NT2/D1 (cell line): ENCODE measurements around the gene CGNL1.

Source experiments
- DNase-seq: peaks from one replicate; pipeline ENCODE4 v3.0.0-alpha.2; 2011; ENCODE audit warnings: low read depth, low spot score
- H3K27me3 ChIP-seq: 2 replicates; pipeline ENCODE4 v1.6.0; 2011; ENCODE audit warnings: mild to moderate bottlenecking; ENCODE audit not compliant: insufficient read length, insufficient read depth
- H3K36me3 ChIP-seq: 2 replicates; pipeline ENCODE4 v1.6.1; 2011; ENCODE audit warnings: mild to moderate bottlenecking, low read length, mixed read lengths; ENCODE audit not compliant: insufficient read depth, insufficient read length
- H3K4me1 ChIP-seq: 2 replicates; pipeline ENCODE4 v1.5.1; 2011; ENCODE audit not compliant: insufficient read depth, insufficient read length
- H3K4me3 ChIP-seq: 2 replicates; pipeline ENCODE4 v1.5.1; 2011; ENCODE audit warnings: low read depth; ENCODE audit not compliant: insufficient read length
- H3K9ac ChIP-seq: 2 replicates; pipeline ENCODE4 v1.6.0; 2011; ENCODE audit warnings: low read depth; ENCODE audit not compliant: insufficient read length
- H3K9me3 ChIP-seq: 2 replicates; pipeline ENCODE4 v1.5.1; 2011; ENCODE audit warnings: mild to moderate bottlenecking, low read length; ENCODE audit not compliant: insufficient read depth
- SUZ12 ChIP-seq: IDR thresholded peaks from 2 replicates; pipeline ENCODE4 v1.6.1; 2011; ENCODE audit not compliant: insufficient read length, insufficient read depth; ENCODE audit errors: extremely low read depth
- YY1 ChIP-seq: IDR thresholded peaks from 2 replicates; pipeline ENCODE4 v1.6.1; 2011; ENCODE audit not compliant: insufficient read length, insufficient read depth
- ZNF274 ChIP-seq: IDR thresholded peaks from 2 replicates; pipeline ENCODE4 v1.6.1; 2011; ENCODE audit warnings: mild to moderate bottlenecking, low read depth, low read length

CGNL1 gene

DNA sequence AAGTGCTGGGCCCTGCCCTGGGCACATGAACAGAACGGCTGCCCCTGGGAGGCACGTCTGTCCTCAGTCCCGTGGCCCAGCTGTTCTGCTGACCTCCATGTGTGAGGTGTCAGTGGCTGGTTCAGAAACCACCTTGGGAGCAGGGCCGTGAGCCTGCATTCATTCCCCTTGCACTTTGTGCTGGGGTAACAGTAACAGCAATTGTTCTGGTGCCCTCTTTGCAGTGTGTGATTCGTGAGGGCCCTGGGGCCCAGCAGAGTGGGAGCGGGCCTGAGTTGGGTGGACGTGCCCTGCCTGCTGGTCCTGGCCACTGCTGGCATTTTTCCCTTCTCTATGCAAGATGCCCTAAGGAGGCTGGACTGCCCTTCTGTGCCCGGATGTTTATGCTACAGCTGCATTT, 165.0 kb downstream of the CGNL1 start:
- H3K27me3 ChIP-seq = no peaks in the 10 kb centered on the region
- peaks cover 56% of the 10 kb centered on the region for H3K36me3 ChIP-seq
- peaks cover 12% of the 10 kb centered on the region for H3K4me1 ChIP-seq
- peaks cover 12% of the 10 kb centered on the region; the same call in 1 of the 2 replicates for H3K9me3 ChIP-seq
- TF ChIP-seq SUZ12 = no peak
- no peak for TF ChIP-seq YY1
- no peak for TF ChIP-seq ZNF274
- no peak overlapping the region for H3K4me3 ChIP-seq
- no peak for DNase-seq
- H3K9ac ChIP-seq = no peak overlapping the region

DNA sequence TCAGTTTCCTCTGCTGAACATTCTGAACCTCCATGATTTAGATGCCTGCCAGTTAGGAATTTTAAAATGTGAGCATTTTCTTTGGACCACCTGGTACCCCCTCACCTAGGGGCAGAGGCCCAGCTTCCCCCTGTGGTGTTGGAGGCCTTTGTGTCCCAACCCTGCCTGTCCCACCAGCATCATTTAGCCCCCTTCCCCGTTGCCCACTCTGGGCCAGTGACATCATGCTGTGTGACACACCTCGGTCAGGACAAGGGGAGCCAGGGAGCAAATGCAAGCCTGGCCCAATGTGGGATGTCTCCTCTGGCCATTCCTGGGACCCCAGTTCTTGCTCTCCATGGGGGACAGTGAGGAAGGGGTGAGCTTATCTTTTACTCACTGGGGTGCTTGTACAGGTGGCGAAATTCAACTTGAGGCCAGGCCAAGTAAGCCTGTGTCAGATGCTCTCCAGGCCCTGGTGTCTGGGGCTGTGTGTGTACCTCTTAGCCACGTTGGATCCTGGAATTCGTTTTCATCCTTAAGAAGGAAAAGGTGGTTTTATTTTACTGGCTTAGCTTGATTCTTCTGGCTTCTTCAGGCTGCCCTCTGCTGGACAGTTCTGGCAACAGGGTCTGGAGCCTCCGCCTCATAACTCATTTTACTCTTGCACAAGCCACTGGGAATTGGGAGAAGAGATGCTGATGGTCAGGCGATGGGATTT, 165.7 kb downstream of the CGNL1 start:
- H3K36me3 ChIP-seq = peaks cover 61% of the 10 kb centered on the region
- no peaks in the 10 kb centered on the region for H3K27me3 ChIP-seq
- peaks cover 12% of the 10 kb centered on the region; the same call in 1 of the 2 replicates for H3K9me3 ChIP-seq
- peaks cover 7% of the 10 kb centered on the region for H3K4me1 ChIP-seq
- no peak overlapping the region for H3K4me3 ChIP-seq
- no peak overlapping the region for H3K9ac ChIP-seq
- TF ChIP-seq YY1 (no peak), ZNF274 (no peak), SUZ12 (no peak)
- no peak for DNase-seq

DNA sequence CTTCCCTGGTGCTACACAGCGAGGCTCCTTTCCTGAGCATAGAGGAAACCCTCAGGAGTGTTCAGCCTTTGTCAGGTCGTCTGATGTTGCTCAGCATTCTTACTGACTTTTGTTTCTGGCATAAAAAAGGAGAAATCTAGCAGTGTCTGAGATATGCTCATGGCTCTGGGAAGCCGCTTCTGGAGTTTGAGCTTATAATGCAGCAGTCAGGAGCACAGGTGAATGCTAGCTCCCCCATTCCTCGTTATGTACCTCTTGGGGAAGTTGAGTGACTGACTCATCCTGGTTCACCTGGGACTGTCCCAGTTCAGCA, 166.2 kb downstream of the CGNL1 start:
- TF ChIP-seq YY1 (no peak), ZNF274 (no peak)
- H3K9me3 ChIP-seq = peaks cover 12% of the 10 kb centered on the region; the same call in 1 of the 2 replicates
- DNase-seq = no peak

DNA sequence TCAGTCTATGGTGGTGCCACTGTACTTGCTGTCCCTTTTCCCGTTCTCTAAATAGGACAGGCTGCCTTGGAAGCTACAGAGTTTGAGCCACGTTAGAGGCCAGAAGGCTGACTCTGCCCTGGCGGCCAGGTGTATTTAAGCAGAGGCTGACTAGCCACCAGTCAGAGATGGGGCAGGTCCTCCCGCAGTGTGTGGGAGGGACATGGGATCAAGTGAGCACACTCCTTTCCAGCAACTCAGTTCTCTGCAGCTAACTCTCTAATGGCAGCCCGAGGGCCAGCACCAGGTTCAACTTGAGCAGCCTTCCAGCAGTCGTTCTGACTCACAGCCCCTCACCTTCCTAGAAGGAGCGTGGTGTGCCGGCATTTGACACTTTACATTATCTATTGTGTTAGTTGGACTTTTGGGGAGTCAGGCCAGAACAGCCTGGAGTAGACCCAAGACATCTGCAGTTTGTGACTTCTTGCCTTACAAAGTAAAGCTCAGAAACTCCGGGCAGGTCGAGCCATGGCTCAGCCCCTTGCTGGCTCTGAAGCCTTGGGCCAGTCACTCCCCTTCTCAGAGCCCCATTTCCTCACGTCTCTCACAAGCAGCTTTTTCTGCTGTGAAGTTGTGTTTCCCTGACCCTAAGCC, 168.7 kb downstream of the CGNL1 start:
- Histone ChIP-seq H3K9ac (no peak overlapping the region), H3K27me3 (no peaks in the 10 kb centered on the region), H3K4me1 (peaks cover 7% of the 10 kb centered on the region), H3K4me3 (no peak overlapping the region), H3K9me3 (peaks cover 6% of the 10 kb centered on the region; the same call in 1 of the 2 replicates), H3K36me3 (peaks cover 81% of the 10 kb centered on the region)
- DNase-seq = no peak
- TF ChIP-seq SUZ12 = no peak
- TF ChIP-seq YY1 = no peak
- no peak for TF ChIP-seq ZNF274

More for the DNA sequence above, 166.2 kb downstream of the CGNL1 start:
- Histone ChIP-seq H3K27me3 (no peaks in the 10 kb centered on the region), H3K4me3 (no peak overlapping the region), H3K4me1 (peaks cover 7% of the 10 kb centered on the region), H3K36me3 (peaks cover 64% of the 10 kb centered on the region), H3K9ac (no peak overlapping the region)

DNA sequence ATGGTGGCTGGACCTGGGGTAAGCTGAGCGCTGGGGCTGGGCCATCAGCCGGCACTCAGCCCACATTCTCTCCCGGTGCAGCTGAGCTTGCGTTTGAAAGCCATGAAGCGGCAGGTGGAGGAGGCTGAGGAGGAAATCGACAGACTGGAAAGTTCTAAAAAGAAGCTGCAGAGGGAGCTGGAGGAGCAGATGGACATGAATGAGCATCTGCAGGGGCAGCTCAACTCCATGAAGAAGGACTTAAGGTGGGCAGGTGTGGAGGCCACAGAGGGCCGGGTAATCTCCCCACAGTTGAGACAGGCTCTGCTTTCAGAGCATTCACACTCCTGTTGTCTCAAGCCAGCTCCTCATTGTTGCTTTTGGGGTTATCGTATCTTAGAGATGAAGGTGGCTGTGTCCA, 169.7 kb downstream of the CGNL1 start:
- Histone ChIP-seq H3K9me3 (no peaks in the 10 kb centered on the region), H3K9ac (no peak overlapping the region), H3K36me3 (peaks cover 74% of the 10 kb centered on the region), H3K4me1 (peaks cover 7% of the 10 kb centered on the region), H3K27me3 (no peaks in the 10 kb centered on the region), H3K4me3 (no peak overlapping the region)
- no peak for TF ChIP-seq ZNF274
- TF ChIP-seq YY1 = no peak
- TF ChIP-seq SUZ12 = no peak
- no peak for DNase-seq

DNA sequence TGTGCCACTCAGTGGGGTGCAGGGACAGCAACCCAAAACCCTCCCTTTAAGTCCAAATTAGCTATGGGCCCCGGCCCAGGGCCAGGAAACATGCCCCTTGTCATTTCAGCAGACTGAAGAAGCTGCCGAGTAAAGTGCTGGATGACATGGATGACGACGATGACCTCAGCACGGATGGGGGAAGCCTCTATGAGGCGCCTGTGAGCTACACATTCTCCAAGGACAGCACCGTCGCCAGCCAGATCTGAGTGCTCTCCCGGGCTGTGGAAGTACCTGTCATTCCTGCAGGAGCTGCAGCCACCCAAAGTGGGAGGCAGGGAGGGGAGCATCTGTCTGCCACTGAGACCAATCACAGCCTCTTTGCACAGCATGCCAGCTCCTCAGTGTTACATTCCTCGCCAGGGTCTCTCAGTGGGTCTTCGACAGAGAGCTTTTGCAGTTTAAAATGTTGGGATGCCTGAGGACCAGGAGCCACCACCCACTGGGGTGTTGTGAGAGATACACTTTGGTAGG, 171.0 kb downstream of the CGNL1 start:
- H3K9me3 ChIP-seq = no peaks in the 10 kb centered on the region
- DNase-seq = no peak
- H3K36me3 ChIP-seq = peaks cover 69% of the 10 kb centered on the region
- H3K9ac ChIP-seq = no peak overlapping the region
- no peaks in the 10 kb centered on the region for H3K27me3 ChIP-seq
- peaks cover 4% of the 10 kb centered on the region for H3K4me1 ChIP-seq
- no peak for TF ChIP-seq YY1
- TF ChIP-seq ZNF274 = no peak
- TF ChIP-seq SUZ12 = no peak
- no peak overlapping the region for H3K4me3 ChIP-seq

DNA sequence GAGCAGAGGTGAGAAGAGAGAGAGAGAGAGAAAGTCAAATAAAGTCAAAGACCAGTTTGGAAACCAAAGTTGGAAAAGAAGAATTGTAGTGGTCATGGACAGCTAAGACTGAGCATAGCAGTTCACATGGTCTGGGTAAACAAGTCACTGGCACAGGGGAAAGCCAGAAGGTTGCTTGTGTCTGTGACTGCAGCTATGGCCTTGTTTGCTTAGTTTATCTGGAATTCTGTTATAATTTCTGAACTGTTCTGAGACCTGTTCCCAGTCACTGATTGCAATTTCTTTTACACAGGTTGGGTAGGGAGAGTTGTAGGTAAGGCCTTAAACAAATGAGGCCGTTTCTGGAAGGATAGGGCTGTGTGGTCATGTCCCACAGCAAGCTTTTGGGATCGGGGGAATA, 172.0 kb downstream of the CGNL1 start:
- Histone ChIP-seq H3K27me3 (no peaks in the 10 kb centered on the region), H3K36me3 (peaks cover 60% of the 10 kb centered on the region)
- TF ChIP-seq ZNF274 = no peak

More for the DNA sequence above, 172.0 kb downstream of the CGNL1 start:
- H3K4me1 ChIP-seq = peaks cover 4% of the 10 kb centered on the region
- no peak overlapping the region for H3K9ac ChIP-seq
- DNase-seq = no peak
- no peaks in the 10 kb centered on the region for H3K9me3 ChIP-seq
- no peak overlapping the region for H3K4me3 ChIP-seq
